HCT116 (cell line): Measurements from ENCODE around the gene DCTN3. TPM values are rescaled to one million over a fixed set of nuclear protein-coding genes. Genes with fewer than 3 reads are reported as not detected.

Experiments
- ATAC-seq: fragments of 200-7000 bp; cut with Tn5 transposase; 2 replicates; pipeline ENCODE4 v1.9.1; 2020; ENCODE audit warnings: mild to moderate bottlenecking, moderate library complexity
- BruUV-seq: library from RNA; stranded (reverse); fragments of 400-500 nt; replicated peaks from 2 replicates; lab custom pipeline; 2021; lab: Mats Ljungman, UMichigan
- CTCF ChIA-PET: fragments of 300-600 bp; sonication (Branson Sonifier 250); formaldehyde crosslinking; loops from one replicate; lab custom pipeline; 2021; ENCODE audit warnings: antibody characterized with exemption; lab: Charles Lee
- POLR2A ChIA-PET: fragments of 300-600, 350-600 bp; sonication (Branson Sonifier 250); formaldehyde crosslinking; loops from one replicate; lab custom pipeline; 2021; ENCODE audit warnings: antibody characterized with exemption; lab: Charles Lee
- RAD21 ChIA-PET, 2 experiments: fragments of 300-600 bp; sonication (Branson Sonifier 250); formaldehyde crosslinking; loops; one replicate each; lab custom pipeline; 2023; ENCODE audit warnings: low total read pairs in 2 of 2; ENCODE audit not compliant: uncharacterized antibody in 2 of 2, unreplicated experiment in 2 of 2, low non-redundant PET in 1 of 2; lab: Charles Lee
- DNase-seq: peaks from one replicate; pipeline ENCODE4 v3.0.0-alpha.2; 2010; ENCODE audit warnings: low read depth, low spot score
- H2AFZ ChIP-seq: fragments of 200-600 bp; shearing (Covaris generic), sonication (generic); 2 replicates; pipeline ENCODE4 v1.6.1; 2017; ENCODE audit warnings: low read depth, mixed run types, mixed read lengths, antibody characterized with exemption, low read length; ENCODE audit not compliant: poor library complexity, severe bottlenecking
- H3K27ac ChIP-seq: 2 replicates; pipeline ENCODE4 v1.5.1; 2012; ENCODE audit warnings: low read depth, low read length
- H3K27me3 ChIP-seq: fragments of 200-600 bp; sonication (generic); 2 replicates; pipeline ENCODE4 v1.6.1; 2016; ENCODE audit warnings: mixed run types, low read length, mixed read lengths; ENCODE audit not compliant: insufficient read depth
- H3K36me3 ChIP-seq, 2 experiments: fragments of 200-500 bp in 1 of 2; fragments of 200-600 bp in 1 of 2; sonication (Bioruptor generic) in 1 of 2; sonication (generic) in 1 of 2; 2 replicates each; pipeline versions ENCODE4 v1.5.1 to v1.6.1; 2014 to 2016; ENCODE audit warnings: low read length in 2 of 2, inconsistent platforms in 1 of 2, mixed read lengths in 1 of 2, mixed run types in 1 of 2; ENCODE audit not compliant: insufficient read depth in 2 of 2, control insufficient read depth in 1 of 2
- H3K4me1 ChIP-seq, 2 experiments: fragments of 200-600 bp in 1 of 2; sonication (generic) in 1 of 2; 2 replicates each; pipeline versions ENCODE4 v1.5.1 to v1.6.1; 2012 to 2017; ENCODE audit warnings: low read length in 2 of 2, inconsistent platforms in 1 of 2, mild to moderate bottlenecking in 1 of 2, mixed read lengths in 1 of 2, mixed run types in 1 of 2, moderate library complexity in 1 of 2; ENCODE audit not compliant: insufficient read depth in 2 of 2, control insufficient read depth in 1 of 2
- H3K4me2 ChIP-seq: fragments of 200-600 bp; sonication (generic); 2 replicates; pipeline ENCODE4 v1.6.1; 2017; ENCODE audit warnings: mixed run types, low read length, mixed read lengths
- H3K4me3 ChIP-seq, 2 experiments: fragments of 200-600 bp in 1 of 2; sonication (generic) in 1 of 2; replicated peaks in 1 of 2; 2 replicates each; pipeline ENCODE4 v1.5.1; 2011 to 2016; ENCODE audit warnings: low read length in 2 of 2, control low read depth in 1 of 2, low read depth in 1 of 2, mild to moderate bottlenecking in 1 of 2, mixed read lengths in 1 of 2, mixed run types in 1 of 2
- H3K79me2 ChIP-seq: fragments of 200-600 bp; sonication (generic); 2 replicates; pipeline ENCODE4 v1.6.1; 2017; ENCODE audit warnings: mild to moderate bottlenecking, mixed run types, low read length, moderate library complexity, mixed read lengths; ENCODE audit not compliant: insufficient read depth
- H3K9ac ChIP-seq: fragments of 200-600 bp; sonication (generic); 2 replicates; pipeline ENCODE4 v1.6.1; 2016; ENCODE audit warnings: low read length, mixed read lengths
- H3K9me2 ChIP-seq: fragments of 200-600 bp; sonication (generic), shearing (Covaris generic); 2 replicates; pipeline ENCODE4 v1.6.1; 2017; ENCODE audit warnings: mixed run types, mild to moderate bottlenecking, moderate library complexity; ENCODE audit not compliant: insufficient read depth
- H3K9me3 ChIP-seq, 2 experiments: fragments of 200-500 bp in 1 of 2; fragments of 200-600 bp in 1 of 2; sonication (Bioruptor generic) in 1 of 2; sonication (generic) in 1 of 2; 2 replicates each; pipeline ENCODE4 v1.6.1; 2014 to 2017; ENCODE audit warnings: low read length in 2 of 2, mixed read lengths in 2 of 2, inconsistent platforms in 1 of 2, low read depth in 1 of 2, mild to moderate bottlenecking in 1 of 2, mixed run types in 1 of 2, moderate library complexity in 1 of 2; ENCODE audit not compliant: control insufficient read depth in 1 of 2, insufficient read depth in 1 of 2
- H4K20me1 ChIP-seq: fragments of 200-600 bp; sonication (generic), shearing (Covaris generic); 2 replicates; pipeline ENCODE4 v1.6.1; 2017; ENCODE audit warnings: mixed run types, mild to moderate bottlenecking, moderate library complexity; ENCODE audit not compliant: insufficient read depth
- ELF1 ChIP-seq: IDR thresholded peaks from 2 replicates; pipeline ENCODE4 v1.6.1; 2012; ENCODE audit warnings: low read depth, borderline replicate concordance
- RAD21 ChIP-seq: IDR thresholded peaks from 2 replicates; pipeline ENCODE4 v1.6.1; 2012; ENCODE audit warnings: low read depth, mild to moderate bottlenecking
- ZFX ChIP-seq: fragments of 450-650 bp; IDR thresholded peaks from 2 replicates; pipeline ENCODE4 v1.6.1; 2017
- intact Hi-C: fragments of 100-400 bp; cut with micrococcal nuclease; formaldehyde crosslinking; loops from 2 replicates; pipeline ENCODE4 v1.10.0; 2022
- total RNA-seq: library from RNA; stranded (reverse); gene quantifications from one replicate; pipeline ENCODE4 v1.2.1, GENCODE V29; 2021; ENCODE audit not compliant: unreplicated experiment
- TF ChIP-seq, protein P1 (sequence below), 3 experiments: fragments of 200-600 bp in 1 of 3; sonication (generic) in 1 of 3; IDR thresholded peaks in 2 of 3; conservative IDR thresholded peaks in 1 of 3; 2 replicates each; pipeline ENCODE4 v1.5.1; 2012 to 2017; ENCODE audit warnings: low read depth in 2 of 3, low read length in 2 of 3, antibody characterized with exemption in 1 of 3, borderline replicate concordance in 1 of 3, control low read depth in 1 of 3, mild to moderate bottlenecking in 1 of 3, mixed read lengths in 1 of 3, mixed run types in 1 of 3, moderate library complexity in 1 of 3; ENCODE audit not compliant: insufficient read depth in 1 of 3

Gene DCTN3
- total RNA-seq, 1 experiment from 2014 or later = 64.0 TPM

DNA sequence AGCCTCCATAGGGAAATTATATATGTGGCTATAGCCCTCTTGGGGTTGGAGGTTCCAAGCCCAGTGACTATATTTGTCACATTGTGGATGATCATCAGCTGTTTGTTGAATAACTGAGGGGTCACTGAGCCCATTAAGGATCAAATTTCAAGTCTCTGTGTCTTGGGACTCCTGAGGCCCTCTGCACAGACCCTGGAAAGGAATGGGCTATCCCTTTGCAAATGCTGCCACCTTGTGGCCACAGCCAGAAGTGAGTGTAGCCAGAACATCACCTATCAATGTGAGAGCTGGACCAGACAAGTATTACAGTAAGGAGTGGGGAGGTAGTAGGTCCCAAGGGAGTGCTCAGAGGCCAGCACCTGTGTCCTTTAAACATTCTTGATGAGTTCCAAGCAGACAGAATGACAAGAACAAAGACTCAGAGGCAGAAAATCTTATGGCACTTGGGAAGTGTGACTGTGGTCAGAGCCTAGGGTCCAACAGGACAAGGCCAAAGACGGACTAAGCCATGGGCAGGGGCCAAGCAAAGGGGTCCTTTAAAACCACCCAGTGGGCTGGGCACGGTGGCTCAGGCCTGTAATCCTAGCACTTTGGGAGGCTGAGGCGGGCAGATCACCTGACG lies 16.6 kb downstream of the DCTN3 start:
- no TSS peak for BruUV-seq
- Histone ChIP-seq H2AFZ (no peak overlapping the region), H3K9me2 (no peaks in the 10 kb centered on the region), H3K9me3 (no peaks in the 10 kb centered on the region), H4K20me1 (no peaks in the 10 kb centered on the region), H3K27me3 (no peaks in the 10 kb centered on the region), H3K27ac (no peak overlapping the region), H3K79me2 (no peaks in the 10 kb centered on the region), H3K36me3 (no peaks in the 10 kb centered on the region), H3K4me2 (no peak overlapping the region), H3K9ac (no peak overlapping the region), H3K4me1 (peaks cover 0 to 10% of the 10 kb centered on the region in 2 experiments; a peak in 1 of 4 replicates), H3K4me3 (no peak overlapping the region)
- ChIA-PET RAD21 (interaction anchor here (0.6 to 1.2 kb wide), 5 partner anchors 31 to 200 kb away, joined by 3 to 4 read pairs (median 4); no protein-coding TSS in a partner anchor), POLR2A (interaction anchor here (1.0 kb wide), 1 partner anchor 273 kb away, joined by 3 read pairs; no protein-coding TSS in a partner anchor), CTCF (interaction anchor here (0.6 to 1.5 kb wide), 20 partner anchors 8 to 980 kb away, joined by 3 to 18 read pairs (median 4); partner anchors contain the start of genes DNAI1, FAM219A, MYORG and RPP25L)
- intact Hi-C loops = loop anchor here (2.0 to 10.0 kb wide), 3 partner anchors 55 to 349 kb away; no protein-coding TSS in a partner anchor
- peak; percentile 98 for ATAC-seq
- TF ChIP-seq RAD21 (peak; percentile 94), ELF1 (no peak), ZFX (no peak)
- TF ChIP-seq, protein P1, sequence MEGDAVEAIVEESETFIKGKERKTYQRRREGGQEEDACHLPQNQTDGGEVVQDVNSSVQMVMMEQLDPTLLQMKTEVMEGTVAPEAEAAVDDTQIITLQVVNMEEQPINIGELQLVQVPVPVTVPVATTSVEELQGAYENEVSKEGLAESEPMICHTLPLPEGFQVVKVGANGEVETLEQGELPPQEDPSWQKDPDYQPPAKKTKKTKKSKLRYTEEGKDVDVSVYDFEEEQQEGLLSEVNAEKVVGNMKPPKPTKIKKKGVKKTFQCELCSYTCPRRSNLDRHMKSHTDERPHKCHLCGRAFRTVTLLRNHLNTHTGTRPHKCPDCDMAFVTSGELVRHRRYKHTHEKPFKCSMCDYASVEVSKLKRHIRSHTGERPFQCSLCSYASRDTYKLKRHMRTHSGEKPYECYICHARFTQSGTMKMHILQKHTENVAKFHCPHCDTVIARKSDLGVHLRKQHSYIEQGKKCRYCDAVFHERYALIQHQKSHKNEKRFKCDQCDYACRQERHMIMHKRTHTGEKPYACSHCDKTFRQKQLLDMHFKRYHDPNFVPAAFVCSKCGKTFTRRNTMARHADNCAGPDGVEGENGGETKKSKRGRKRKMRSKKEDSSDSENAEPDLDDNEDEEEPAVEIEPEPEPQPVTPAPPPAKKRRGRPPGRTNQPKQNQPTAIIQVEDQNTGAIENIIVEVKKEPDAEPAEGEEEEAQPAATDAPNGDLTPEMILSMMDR (IDR thresholded peaks at IDR 0.05 in 2 of 3, conservative IDR thresholded peaks at IDR 0.05 in 1 of 3; ENCODE audit: borderline replicate concordance in 1 of 3, insufficient read depth in 1 of 3, low read depth in 2 of 3, low read length in 2 of 3) = peak; percentile 84 to 99 (median 91); a peak in 5 of 6 replicates
- DNase-seq = peak; percentile 42
